Colonic mucosa (tissue), 4 donors: ENCODE results near the gene NR2E1. TPM values are rescaled to one million over a fixed set of nuclear protein-coding genes. Genes with fewer than 3 reads are reported as not detected.

Experiments used
- DNase-seq: peaks from one replicate; pipeline ENCODE4 v3.0.0-alpha.2; 2020
- H3K27ac ChIP-seq: fragments of 200-600 bp; one replicate; pipeline ENCODE4 v1.8.0; 2021
- H3K27me3 ChIP-seq: fragments of 200-600 bp; one replicate; pipeline ENCODE4 v1.8.0; 2021
- H3K36me3 ChIP-seq: fragments of 200-600 bp; one replicate; pipeline ENCODE4 v1.8.0; 2021
- H3K4me1 ChIP-seq: fragments of 200-600 bp; one replicate; pipeline ENCODE4 v1.8.0; 2021; ENCODE audit warnings: mild to moderate bottlenecking
- H3K4me3 ChIP-seq: fragments of 200-600 bp; one replicate; pipeline ENCODE4 v1.8.0; 2021
- H3K9ac ChIP-seq, 2 donors: one replicate each; pipeline ENCODE4 v1.7.0; 2013; ENCODE audit warnings: control low read depth in 2 of 2, low read depth in 2 of 2, low read length in 2 of 2
- H3K9me3 ChIP-seq: fragments of 200-600 bp; one replicate; pipeline ENCODE4 v1.8.0; 2021
- CTCF ChIP-seq: fragments of 200-600 bp; IDR thresholded peaks from one replicate; pipeline ENCODE4 v1.8.0; 2022; ENCODE audit warnings: antibody characterized with exemption, mild to moderate bottlenecking
- intact Hi-C: fragments of 100-400 bp; cut with DNase I; formaldehyde crosslinking; loops from one replicate; pipeline ENCODE4 v1.14.1; 2022
- total RNA-seq, 2 donors: library from RNA; stranded (reverse); fragmentation: NEBNext Ultra II Directional in 1 of 2; extraction: Animal tissue kit (Norgen Biotek cat#: 25700) in 1 of 2; gene quantifications; one replicate each; pipeline ENCODE4 v1.2.1, GENCODE V29; 2021
- donor health status: healthy.
- donor health status: DM: no; HTN: no; CAD: no.
- donor health status: DM: no; HTN: no; CAD: no.

Gene NR2E1
- total RNA-seq, 2 donors from 2014 or later, result not detected

- Histone ChIP-seq H3K4me1 (no peaks in the 10 kb centered on the region), H3K9ac (no peak overlapping the region), H3K27me3 (no peaks in the 10 kb centered on the region), H3K9me3 (no peaks in the 10 kb centered on the region), H3K36me3 (no peaks in the 10 kb centered on the region), H3K27ac (no peak overlapping the region), H3K4me3 (no peak overlapping the region)
- intact Hi-C loops, result no loop called here
- TF ChIP-seq CTCF, result no peak
- DNase-seq, result no peak
Measured at GRCh38 chr6:108222064-108222463, 56.2 kb downstream of the NR2E1 start.

GRCh38 chr6:108222504-108222903, 56.7 kb downstream of the NR2E1 start:
- H3K36me3 ChIP-seq, result no peaks in the 10 kb centered on the region
- no peak for TF ChIP-seq CTCF
- no peak for DNase-seq

GRCh38 chr6:108227290-108227689, 61.5 kb downstream of the NR2E1 start:
- H3K4me3 ChIP-seq, result no peak overlapping the region
- H3K27me3 ChIP-seq, result no peaks in the 10 kb centered on the region
- H3K9ac ChIP-seq, result no peak overlapping the region
- H3K27ac ChIP-seq, result no peak overlapping the region
- no peaks in the 10 kb centered on the region for H3K9me3 ChIP-seq
- DNase-seq, result no peak
- no peaks in the 10 kb centered on the region for H3K4me1 ChIP-seq
- intact Hi-C loops, result no loop called here
- H3K36me3 ChIP-seq, result no peaks in the 10 kb centered on the region
- TF ChIP-seq CTCF, result no peak

More at GRCh38 chr6:108222504-108222903, 56.7 kb downstream of the NR2E1 start:
- H3K27ac ChIP-seq, result no peak overlapping the region
- H3K4me1 ChIP-seq, result no peaks in the 10 kb centered on the region
- intact Hi-C loops, result no loop called here
- H3K9me3 ChIP-seq, result no peaks in the 10 kb centered on the region
- H3K27me3 ChIP-seq, result no peaks in the 10 kb centered on the region
- no peak overlapping the region for H3K9ac ChIP-seq
- no peak overlapping the region for H3K4me3 ChIP-seq

- Histone ChIP-seq H3K9ac (no peak overlapping the region), H3K4me1 (no peaks in the 10 kb centered on the region), H3K27me3 (no peaks in the 10 kb centered on the region), H3K4me3 (no peak overlapping the region), H3K9me3 (no peaks in the 10 kb centered on the region), H3K27ac (no peak overlapping the region), H3K36me3 (no peaks in the 10 kb centered on the region)
- TF ChIP-seq CTCF, result no peak
- intact Hi-C loops, result no loop called here
- no peak for DNase-seq
Measured at GRCh38 chr6:108228416-108228815, 62.6 kb downstream of the NR2E1 start.

GRCh38 chr6:108235127-108235526, 69.3 kb downstream of the NR2E1 start:
- H3K27me3 ChIP-seq, result no peaks in the 10 kb centered on the region
- no peak overlapping the region for H3K9ac ChIP-seq
- H3K27ac ChIP-seq, result no peak overlapping the region
- no peak for DNase-seq
- TF ChIP-seq CTCF, result no peak
- no peak overlapping the region for H3K4me3 ChIP-seq
- no peaks in the 10 kb centered on the region for H3K9me3 ChIP-seq
- no peaks in the 10 kb centered on the region for H3K36me3 ChIP-seq
- intact Hi-C loops, result no loop called here
- no peaks in the 10 kb centered on the region for H3K4me1 ChIP-seq

- DNase-seq, result no peak
- Histone ChIP-seq H3K27ac (no peak overlapping the region), H3K4me1 (no peaks in the 10 kb centered on the region), H3K9me3 (no peaks in the 10 kb centered on the region), H3K27me3 (no peaks in the 10 kb centered on the region), H3K4me3 (no peak overlapping the region), H3K36me3 (no peaks in the 10 kb centered on the region), H3K9ac (no peak overlapping the region)
- intact Hi-C loops, result no loop called here
- TF ChIP-seq CTCF, result no peak
Measured at GRCh38 chr6:108236791-108237190, 71.0 kb downstream of the NR2E1 start.
